GM12878 (cell line): ENCODE data around the gene AVL9. TPM values are rescaled to one million over a fixed set of nuclear protein-coding genes. Genes with fewer than 3 reads are reported as not detected.
A peak's percentile ranks its signal among the peaks of the same experiment; 100 is the strongest.

ENCODE experiments used
- ATAC-seq: fragments of 200-7000 bp; cut with Tn5 transposase; 3 replicates; pipeline ENCODE4 v1.9.1; 2020; ENCODE audit warnings: mild to moderate bottlenecking, moderate library complexity
- Bru-seq: library from RNA; stranded (reverse); fragments of 400-500 nt; gene quantifications from one replicate; lab custom pipeline; 2021; lab: Mats Ljungman, UMichigan
- BruChase-seq, 2 experiments: library from RNA; stranded (reverse); fragments of 400-500 nt; gene quantifications; one replicate each; lab custom pipeline; 2021; lab: Mats Ljungman, UMichigan
- BruUV-seq: library from RNA; stranded (reverse); fragments of 400-500 nt; replicated peaks from 2 replicates; lab custom pipeline; 2021; lab: Mats Ljungman, UMichigan
- CTCF ChIA-PET: fragments of 300-600 bp; sonication (Branson Sonifier 250); formaldehyde crosslinking; extraction: SDS; loops from one replicate; lab custom pipeline; 2021; ENCODE audit warnings: inconsistent platforms; lab: Yijun Ruan, JAX
- POLR2A ChIA-PET: fragments of 350-600 bp; formaldehyde crosslinking; extraction: SDS; loops from one replicate; lab custom pipeline; 2021; ENCODE audit warnings: inconsistent platforms; lab: Charles Lee
- RAD21 ChIA-PET: fragments of 300-600 bp; sonication (Branson Sonifier 250); formaldehyde crosslinking; loops from one replicate; lab custom pipeline; 2023; ENCODE audit warnings: antibody characterized with exemption; ENCODE audit not compliant: unreplicated experiment; lab: Charles Lee
- SMC1A ChIA-PET: fragments of 300-600 bp; sonication (Branson Sonifier 250); formaldehyde crosslinking; loops from one replicate; lab custom pipeline; 2023; ENCODE audit not compliant: unreplicated experiment, uncharacterized antibody; lab: Charles Lee
- DNase-seq: peaks from one replicate; pipeline ENCODE4 v3.0.0-alpha.2; 2011; ENCODE audit warnings: low read depth, low spot score
- FAIRE-seq: peaks from 3 replicates; lab custom pipeline; 2011; peaks lifted over from hg19 to GRCh38; lab: Jason Lieb, UNC
- H2AFZ ChIP-seq: 2 replicates; pipeline ENCODE4 v1.6.0; 2011; ENCODE audit warnings: low read depth, low read length, control low read depth; ENCODE audit not compliant: control insufficient read depth
- H3K27ac ChIP-seq: 2 replicates; pipeline ENCODE4 v1.5.1; 2011; ENCODE audit warnings: control low read depth; ENCODE audit not compliant: control insufficient read depth, insufficient read depth
- H3K27me3 ChIP-seq, 2 experiments: replicated peaks in 1 of 2; 2 replicates each; pipeline versions ENCODE4 v1.6.0 to v1.6.1; 2011; ENCODE audit warnings: low read length in 1 of 2; ENCODE audit not compliant: control insufficient read depth in 2 of 2, insufficient read depth in 2 of 2
- H3K36me3 ChIP-seq, 2 experiments: 2 replicates each; pipeline ENCODE4 v1.5.1; 2011; ENCODE audit warnings: low read length in 1 of 2; ENCODE audit not compliant: control insufficient read depth in 2 of 2, insufficient read depth in 2 of 2
- H3K4me1 ChIP-seq: 2 replicates; pipeline ENCODE4 v1.6.1; 2011; ENCODE audit warnings: mild to moderate bottlenecking, low read length, moderate library complexity, mixed read lengths; ENCODE audit not compliant: control insufficient read depth, insufficient read depth
- H3K4me2 ChIP-seq: 2 replicates; pipeline ENCODE4 v1.6.0; 2011; ENCODE audit warnings: control low read depth; ENCODE audit not compliant: control insufficient read depth, insufficient read depth
- H3K4me3 ChIP-seq: fragments of 200-600 bp; sonication (generic); 2 replicates; pipeline ENCODE4 v1.5.1; 2016
- H3K79me2 ChIP-seq: 2 replicates; pipeline ENCODE4 v1.6.0; 2011; ENCODE audit warnings: low read length; ENCODE audit not compliant: control insufficient read depth, insufficient read depth
- H3K9ac ChIP-seq: 2 replicates; pipeline ENCODE4 v1.8.0; 2011; ENCODE audit warnings: low read length, control low read depth, mixed read lengths; ENCODE audit not compliant: control insufficient read depth, insufficient read depth
- H3K9me3 ChIP-seq: replicated peaks from 3 replicates; pipeline ENCODE4 v1.5.1; 2011; ENCODE audit warnings: mild to moderate bottlenecking, low read length; ENCODE audit not compliant: control insufficient read depth, insufficient read depth
- H4K20me1 ChIP-seq: 2 replicates; pipeline ENCODE4 v1.6.0; 2011; ENCODE audit not compliant: control insufficient read depth, insufficient read depth
- EP300 ChIP-seq, 2 experiments: fragments of 150-350 bp in 1 of 2; IDR thresholded peaks; 2 replicates each; pipeline ENCODE4 v1.6.1; 2011 to 2012; ENCODE audit warnings: low read depth in 2 of 2, low read length in 2 of 2, borderline replicate concordance in 1 of 2, improper control_type of control experiment in 1 of 2, inconsistent platforms in 1 of 2; ENCODE audit not compliant: control insufficient read depth in 1 of 2
- HCFC1 ChIP-seq: fragments of 150-350 bp; IDR thresholded peaks from 2 replicates; pipeline ENCODE4 v1.6.1; 2014; ENCODE audit warnings: low read length
- IKZF2 ChIP-seq, 2 experiments: fragments of 450-650 bp; IDR thresholded peaks; 2 replicates each; pipeline ENCODE4 v1.6.1; 2017; ENCODE audit warnings: mild to moderate bottlenecking in 2 of 2, moderate library complexity in 2 of 2
- MEF2B ChIP-seq: fragments of 450-650 bp; IDR thresholded peaks from 2 replicates; pipeline ENCODE4 v1.6.1; 2018; ENCODE audit warnings: mild to moderate bottlenecking, moderate library complexity; ENCODE audit not compliant: partially characterized antibody, poor library complexity, severe bottlenecking
- MYC ChIP-seq: IDR thresholded peaks from 2 replicates; pipeline ENCODE4 v1.6.1; 2011; ENCODE audit warnings: mild to moderate bottlenecking, low read length, moderate library complexity, inconsistent platforms; ENCODE audit not compliant: insufficient read depth, insufficient replicate concordance, insufficient read length, severe bottlenecking
- POLR2A ChIP-seq: IDR thresholded peaks from 2 replicates; pipeline ENCODE4 v1.6.1; 2011; ENCODE audit warnings: low read depth, mild to moderate bottlenecking, low read length
- SRF ChIP-seq, 2 experiments: IDR thresholded peaks; 2 replicates each; pipeline ENCODE4 v1.6.1; 2011; ENCODE audit warnings: low read depth in 2 of 2, low read length in 2 of 2, mild to moderate bottlenecking in 1 of 2, moderate library complexity in 1 of 2
- WGBS: methylation state at CpG from one replicate; pipeline ENCODE4 v1.1.6; 2016; ENCODE audit warnings: low lambda C conversion rate; ENCODE audit not compliant: insufficient replicate concordance, insufficient coverage; ENCODE audit errors: missing lambda C conversion rate; 5-methylcytosine and 5-hydroxymethylcytosine counted together
- in situ Hi-C: fragments of 300-500 bp; cut with MboI; formaldehyde crosslinking; loops from 9 replicates; pipeline ENCODE4 v1.14.3; 2018; ENCODE audit warnings: mixed read lengths
- intact Hi-C: fragments of 100-400 bp; cut with micrococcal nuclease; formaldehyde crosslinking; loops from one replicate; pipeline ENCODE4 v1.14.2; 2022; ENCODE audit not compliant: unreplicated experiment
- long read RNA-seq, 2 experiments: library from polyadenylated mRNA; unstranded; transcript quantifications; one replicate each; pipeline ENCODE4 v2.0.0, GENCODE V29; 2019 to 2020
- polyA minus RNA-seq, 3 experiments: library from RNA; depleted of rRNA, polyadenylated mRNA; stranded (reverse); fragments of >200 nt; gene quantifications; 2 replicates each; pipeline ENCODE4 v1.2.3, GENCODE V29; 2011
- polyA plus RNA-seq, 11 experiments: library from polyadenylated mRNA; depleted of rRNA in 4 of 11; unstranded in 6 of 11; stranded (reverse) in 5 of 11; fragments of >200 nt; fragmentation: Nextera tagmentation in 4 of 11; fragmentation: Illumina TruSeq in 1 of 11; extraction: Ambion mirVana in 4 of 11; extraction: Trizol in 1 of 11; gene quantifications; 1 replicate in 1 of 11; 2 replicates in 10 of 11; pipeline versions ENCODE4 v1.2.1 to v1.2.3, GENCODE V29; 2011 to 2016; ENCODE audit warnings: inconsistent platforms in 2 of 11, missing spikeins in 2 of 11, low read depth in 1 of 11
- total RNA-seq, 4 experiments: library from RNA; depleted of rRNA in 3 of 4; stranded (reverse); fragments of >200 nt in 3 of 4; fragmentation: Illumina TruSeq in 1 of 4; extraction: Trizol in 1 of 4; gene quantifications; 2 replicates each; pipeline versions ENCODE4 v1.2.1 to v1.2.3, GENCODE V29; 2013 to 2021
- TF ChIP-seq, protein P1 (sequence below): fragments of 150-350 bp; IDR thresholded peaks from 2 replicates; pipeline ENCODE4 v1.6.1; 2014; ENCODE audit warnings: mild to moderate bottlenecking, low read depth, low read length
- TF ChIP-seq, protein P2 (sequence below): IDR thresholded peaks from 2 replicates; pipeline ENCODE4 v1.6.1; 2011; ENCODE audit warnings: low read depth, low read length, improper control_type of control experiment, borderline replicate concordance
- TF ChIP-seq, protein P3 (sequence below): fragments of 450-650 bp; IDR thresholded peaks from 2 replicates; pipeline ENCODE4 v1.6.1; 2014; ENCODE audit warnings: mild to moderate bottlenecking

AVL9 gene
- total RNA-seq (2013; cell fraction: nucleolus; rRNA removed) = 73.7 and 80.7 TPM in 2 replicates
- total RNA-seq (2014; rRNA removed) (27.8 and 28.1 TPM in 2 replicates), total RNA-seq (2014; rRNA removed; fragmentation: Illumina TruSeq; extraction: Trizol) (20.8 and 21.1 TPM in 2 replicates), total RNA-seq (2021) (41.6 and 45.8 TPM in 2 replicates), polyA plus RNA-seq (2011; rRNA removed) (24.2 and 24.4 TPM in 2 replicates), polyA plus RNA-seq (2014; fragmentation: Illumina TruSeq; extraction: Trizol) (19.3 and 22.6 TPM in 2 replicates), polyA plus RNA-seq (2014; fragmentation: Nextera tagmentation; extraction: Ambion mirVana) (10 to 100 TPM in 1 of 2 experiments, 1 to 10 TPM in 1; 4.5 to 10.5 TPM), polyA plus RNA-seq (2014; rRNA removed) (16.3 and 16.6 TPM in 2 replicates), polyA plus RNA-seq (2016; fragmentation: Nextera tagmentation; extraction: Ambion mirVana) (10 to 100 TPM; 18.4 to 21.0 TPM), polyA minus RNA-seq (2011; rRNA and poly(A)+ RNA removed) (39.1 and 41.3 TPM in 2 replicates), Bru-seq, nascent RNA (percentile 84 among the genes with signal in this experiment), BruChase-seq, experiment 1, labeled RNA remaining after a 6-hour chase (percentile 79 among the genes with signal in this experiment), BruChase-seq, experiment 2, labeled RNA remaining after a 2-hour chase (percentile 84 among the genes with signal in this experiment)
- 22.9 TPM for polyA plus RNA-seq (2011; ENCODE audit: low read depth)
- polyA plus RNA-seq (2011; cell fraction: cytosol; rRNA removed) = 13.1 and 20.3 TPM in 2 replicates
- 19.6 and 20.0 TPM in 2 replicates for polyA plus RNA-seq (2011; cell fraction: nucleus; rRNA removed)
- polyA plus RNA-seq (2012) = 17.8 and 20.4 TPM in 2 replicates
- polyA minus RNA-seq (2011; cell fraction: cytosol; rRNA and poly(A)+ RNA removed) = 9.4 and 9.8 TPM in 2 replicates
- polyA minus RNA-seq (2011; cell fraction: nucleus; rRNA and poly(A)+ RNA removed) = 16.7 and 26.9 TPM in 2 replicates
- long read RNA-seq, experiment 1, full-length matches to known transcripts = 9 of 15 reads
- long read RNA-seq, experiment 1, partial matches to known transcripts = 1 of 15 reads
- long read RNA-seq, experiment 1, other reads (novel, unspliced or antisense) = 5 of 15 reads
- long read RNA-seq, experiment 2, full-length matches to known transcripts = 19 of 65 reads
- long read RNA-seq, experiment 2, partial matches to known transcripts = 20 of 65 reads
- long read RNA-seq, experiment 2, other reads (novel, unspliced or antisense) = 26 of 65 reads

DNA sequence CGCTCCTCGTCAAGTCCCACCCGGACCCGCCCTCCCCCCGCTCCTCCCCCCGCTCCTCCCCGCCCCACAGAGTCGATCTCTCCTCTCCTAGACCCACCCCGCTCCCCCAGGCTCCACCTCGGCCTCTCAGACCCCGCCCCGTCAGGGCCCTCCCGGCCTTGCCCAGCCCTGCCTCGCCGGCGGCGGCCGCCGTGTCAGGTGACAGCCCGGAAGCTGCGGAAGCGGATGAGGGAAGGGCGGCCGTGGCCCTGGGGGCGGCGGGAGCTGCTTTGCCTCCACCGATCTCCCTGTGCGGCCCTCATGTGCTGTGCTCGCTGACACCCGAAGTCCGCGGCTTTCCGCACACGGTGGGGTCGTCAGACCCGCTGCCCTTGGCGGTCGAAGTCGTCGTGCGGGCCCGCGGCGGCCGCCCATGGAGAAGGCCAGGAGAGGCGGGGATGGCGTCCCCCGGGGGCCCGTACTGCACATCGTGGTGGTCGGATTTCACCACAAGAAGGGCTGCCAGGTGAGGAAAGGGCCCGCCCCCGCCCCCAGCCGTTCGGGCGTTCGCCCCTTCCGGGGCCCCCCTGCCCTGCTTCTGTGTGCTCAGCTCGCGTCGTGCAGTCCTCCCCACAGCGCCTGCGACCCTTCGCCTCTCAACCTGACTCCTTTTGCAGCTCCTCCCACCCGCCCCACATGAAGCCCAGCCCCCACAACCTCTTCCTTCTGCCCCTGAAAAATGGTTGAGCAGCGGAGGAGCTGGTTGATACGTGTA is at the start of gene AVL9:
Gene AVL9 (plus strand): TSS at position 192 of the 754 bp plus-strand sequence. CDS start 221 bp downstream, at position 413.
- in situ Hi-C loops = no loop called here
- H3K27me3 ChIP-seq = no peaks in the 10 kb centered on the region
- POLR2A ChIA-PET = interaction anchor here (0.6 to 2.0 kb wide), 9 partner anchors 11 to 612 kb away, joined by 3 to 9 read pairs (median 4); partner anchors contain the start of gene KBTBD2
- TF ChIP-seq, protein P1, sequence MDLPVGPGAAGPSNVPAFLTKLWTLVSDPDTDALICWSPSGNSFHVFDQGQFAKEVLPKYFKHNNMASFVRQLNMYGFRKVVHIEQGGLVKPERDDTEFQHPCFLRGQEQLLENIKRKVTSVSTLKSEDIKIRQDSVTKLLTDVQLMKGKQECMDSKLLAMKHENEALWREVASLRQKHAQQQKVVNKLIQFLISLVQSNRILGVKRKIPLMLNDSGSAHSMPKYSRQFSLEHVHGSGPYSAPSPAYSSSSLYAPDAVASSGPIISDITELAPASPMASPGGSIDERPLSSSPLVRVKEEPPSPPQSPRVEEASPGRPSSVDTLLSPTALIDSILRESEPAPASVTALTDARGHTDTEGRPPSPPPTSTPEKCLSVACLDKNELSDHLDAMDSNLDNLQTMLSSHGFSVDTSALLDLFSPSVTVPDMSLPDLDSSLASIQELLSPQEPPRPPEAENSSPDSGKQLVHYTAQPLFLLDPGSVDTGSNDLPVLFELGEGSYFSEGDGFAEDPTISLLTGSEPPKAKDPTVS = no peak
- TF ChIP-seq, protein P2, sequence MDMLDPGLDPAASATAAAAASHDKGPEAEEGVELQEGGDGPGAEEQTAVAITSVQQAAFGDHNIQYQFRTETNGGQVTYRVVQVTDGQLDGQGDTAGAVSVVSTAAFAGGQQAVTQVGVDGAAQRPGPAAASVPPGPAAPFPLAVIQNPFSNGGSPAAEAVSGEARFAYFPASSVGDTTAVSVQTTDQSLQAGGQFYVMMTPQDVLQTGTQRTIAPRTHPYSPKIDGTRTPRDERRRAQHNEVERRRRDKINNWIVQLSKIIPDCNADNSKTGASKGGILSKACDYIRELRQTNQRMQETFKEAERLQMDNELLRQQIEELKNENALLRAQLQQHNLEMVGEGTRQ = peak; percentile 42; the same call in 1 of the 2 replicates
- TF ChIP-seq MEF2B = peak; percentile 53
- TF ChIP-seq HCFC1 = 0 out of 2 replicates have a peak, but pooled peaks have one; percentile 25
- no peak for TF ChIP-seq SRF (IDR thresholded peaks at IDR 0.05; ENCODE audit: low read depth in 2 of 2, low read length in 2 of 2)
- no peak for TF ChIP-seq EP300 (IDR thresholded peaks at IDR 0.05; ENCODE audit: borderline replicate concordance in 1 of 2, control insufficient read depth in 1 of 2, low read depth in 2 of 2, low read length in 2 of 2)
- TF ChIP-seq MYC = no peak
- TF ChIP-seq, protein P3, sequence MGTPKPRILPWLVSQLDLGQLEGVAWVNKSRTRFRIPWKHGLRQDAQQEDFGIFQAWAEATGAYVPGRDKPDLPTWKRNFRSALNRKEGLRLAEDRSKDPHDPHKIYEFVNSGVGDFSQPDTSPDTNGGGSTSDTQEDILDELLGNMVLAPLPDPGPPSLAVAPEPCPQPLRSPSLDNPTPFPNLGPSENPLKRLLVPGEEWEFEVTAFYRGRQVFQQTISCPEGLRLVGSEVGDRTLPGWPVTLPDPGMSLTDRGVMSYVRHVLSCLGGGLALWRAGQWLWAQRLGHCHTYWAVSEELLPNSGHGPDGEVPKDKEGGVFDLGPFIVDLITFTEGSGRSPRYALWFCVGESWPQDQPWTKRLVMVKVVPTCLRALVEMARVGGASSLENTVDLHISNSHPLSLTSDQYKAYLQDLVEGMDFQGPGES = no peak
- TF ChIP-seq IKZF2 (IDR thresholded peaks at IDR 0.05) = peak in 1 of 2 experiments; percentile 60; a peak in 1 of 4 replicates
- peak; percentile 99 for TF ChIP-seq POLR2A

More for the DNA sequence above, at the start of gene AVL9:
- no peaks in the 10 kb centered on the region; the same call in 2 of the 3 replicates for H3K9me3 ChIP-seq
- peak; percentile 35 for FAIRE-seq
- H3K4me1 ChIP-seq = no peaks in the 10 kb centered on the region
- peak within 1 kb of the TSS; percentile 66 for H3K4me2 ChIP-seq
- H4K20me1 ChIP-seq = no peaks in the 10 kb centered on the region
- H3K4me3 ChIP-seq = peak within 1 kb of the TSS; percentile 96
- RAD21 ChIA-PET = interaction anchor here (0.9 to 1.5 kb wide), 4 partner anchors 10 to 93 kb away, joined by 3 to 4 read pairs (median 4); no protein-coding TSS in a partner anchor
- peak; percentile 98 for ATAC-seq
- H3K36me3 ChIP-seq = no peaks in the 10 kb centered on the region
- intact Hi-C loops = loop anchor here (10.0 kb wide), 1 partner anchor 399 kb away; the partner anchor contains the start of gene KBTBD2
- H2AFZ ChIP-seq = peak within 1 kb of the TSS; percentile 96
- SMC1A ChIA-PET = interaction anchor here (0.5 to 2.4 kb wide), 8 partner anchors 11 to 1498 kb away, joined by 3 to 8 read pairs (median 4); partner anchors contain the start of gene KBTBD2
- WGBS = 1% methylated on average over 44 of the region's 67 CpGs
- peak; percentile 75 for DNase-seq
- H3K9ac ChIP-seq = peak within 1 kb of the TSS; percentile 84
- H3K79me2 ChIP-seq = peaks cover 35% of the 10 kb centered on the region
- H3K27ac ChIP-seq = peak within 1 kb of the TSS; percentile 88
- BruUV-seq = no TSS peak
- CTCF ChIA-PET = interaction anchor here (0.8 to 1.7 kb wide), 5 partner anchors 10 to 62 kb away, joined by 3 to 4 read pairs (median 3); no protein-coding TSS in a partner anchor
